Parathyroid adenoma (tissue), 2 donors: Measurements from ENCODE around the gene NAT9.
A peak's percentile ranks its signal among the peaks of the same experiment; 100 is the strongest.

Experiments used
- H2AFZ ChIP-seq: fragments of 300-600 bp; sonication (generic); one replicate; pipeline ENCODE4 v1.7.0; 2017; ENCODE audit warnings: antibody characterized with exemption, mild to moderate bottlenecking
- H3K27ac ChIP-seq: fragments of 300-600 bp; sonication (generic); one replicate; pipeline ENCODE4 v1.7.0; 2017
- H3K27me3 ChIP-seq: fragments of 300-600 bp; sonication (generic); one replicate; pipeline ENCODE4 v1.7.0; 2017; ENCODE audit warnings: low read length; ENCODE audit not compliant: control insufficient read depth, insufficient read depth
- H3K36me3 ChIP-seq: fragments of 300-600 bp; sonication (generic); one replicate; pipeline ENCODE4 v1.7.0; 2017; ENCODE audit warnings: low read length; ENCODE audit not compliant: control insufficient read depth, insufficient read depth
- H3K4me1 ChIP-seq: fragments of 300-600 bp; sonication (generic); one replicate; pipeline ENCODE4 v1.7.0; 2017; ENCODE audit warnings: control low read depth
- H3K4me2 ChIP-seq: fragments of 300-600 bp; sonication (generic); one replicate; pipeline ENCODE4 v1.7.0; 2017; ENCODE audit warnings: low read length
- H3K4me3 ChIP-seq: fragments of 300-600 bp; sonication (generic); one replicate; pipeline ENCODE4 v1.7.0; 2017; ENCODE audit warnings: low read depth, low read length
- H3K79me2 ChIP-seq: fragments of 300-600 bp; sonication (generic); one replicate; pipeline ENCODE4 v1.7.0; 2017; ENCODE audit warnings: control low read depth
- H3K9ac ChIP-seq: fragments of 300-600 bp; sonication (generic); one replicate; pipeline ENCODE4 v1.7.0; 2017; ENCODE audit warnings: mild to moderate bottlenecking
- H3K9me3 ChIP-seq: fragments of 300-600 bp; sonication (generic); one replicate; pipeline ENCODE4 v1.7.0; 2017; ENCODE audit warnings: low read length; ENCODE audit not compliant: control insufficient read depth
- CTCF ChIP-seq: fragments of 300-600 bp; sonication (generic); IDR thresholded peaks from one replicate; pipeline ENCODE4 v1.7.0; 2017; ENCODE audit warnings: antibody characterized with exemption, mild to moderate bottlenecking
- donor health status: primary hyperparathyroidism.

The NAT9 gene

GRCh38 chr17:74763565-74764387 is 12.4 kb downstream of the NAT9 start:
- peaks cover 92% of the 10 kb centered on the region for H3K4me1 ChIP-seq
- no peak overlapping the region for H2AFZ ChIP-seq
- no peaks in the 10 kb centered on the region for H3K36me3 ChIP-seq
- no peaks in the 10 kb centered on the region for H3K9me3 ChIP-seq
- no peak overlapping the region for H3K9ac ChIP-seq
- no peak overlapping the region for H3K4me2 ChIP-seq
- H3K4me3 ChIP-seq, result no peak overlapping the region
- H3K27ac ChIP-seq, result no peak overlapping the region
- peaks cover 41% of the 10 kb centered on the region for H3K79me2 ChIP-seq
- no peaks in the 10 kb centered on the region for H3K27me3 ChIP-seq
- TF ChIP-seq CTCF, result no peak

- Histone ChIP-seq H2AFZ (no peak overlapping the region), H3K4me1 (peaks cover 92% of the 10 kb centered on the region), H3K27me3 (no peaks in the 10 kb centered on the region), H3K9ac (no peak overlapping the region), H3K27ac (peak overlapping the region; percentile 94), H3K4me2 (no peak overlapping the region), H3K9me3 (no peaks in the 10 kb centered on the region), H3K4me3 (no peak overlapping the region), H3K36me3 (no peaks in the 10 kb centered on the region), H3K79me2 (peaks cover 56% of the 10 kb centered on the region)
- no peak for TF ChIP-seq CTCF
Measured at GRCh38 chr17:74761931-74762330, 14.2 kb downstream of the NAT9 start.

- no peak overlapping the region for H3K9ac ChIP-seq
- no peak overlapping the region for H3K4me3 ChIP-seq
- peaks cover 95% of the 10 kb centered on the region for H3K4me1 ChIP-seq
- peak overlapping the region; percentile 94 for H3K27ac ChIP-seq
- TF ChIP-seq CTCF, result no peak
- peak overlapping the region; percentile 36 for H3K4me2 ChIP-seq
- no peaks in the 10 kb centered on the region for H3K9me3 ChIP-seq
- no peaks in the 10 kb centered on the region for H3K27me3 ChIP-seq
- H3K36me3 ChIP-seq, result no peaks in the 10 kb centered on the region
- H2AFZ ChIP-seq, result no peak overlapping the region
- peaks cover 61% of the 10 kb centered on the region for H3K79me2 ChIP-seq
Measured at GRCh38 chr17:74761419-74761818, 14.7 kb downstream of the NAT9 start.

- Histone ChIP-seq H3K27ac (peak overlapping the region; percentile 94), H3K4me3 (peak overlapping the region; percentile 11), H3K36me3 (no peaks in the 10 kb centered on the region), H2AFZ (peak overlapping the region; percentile 11), H3K9me3 (no peaks in the 10 kb centered on the region), H3K4me1 (peaks cover 88% of the 10 kb centered on the region), H3K9ac (peak overlapping the region; percentile 24), H3K79me2 (peaks cover 69% of the 10 kb centered on the region), H3K4me2 (peak overlapping the region; percentile 36), H3K27me3 (no peaks in the 10 kb centered on the region)
- TF ChIP-seq CTCF, result no peak
Measured at GRCh38 chr17:74760404-74761105, 15.6 kb downstream of the NAT9 start.
